ENCODE measurements around the gene PIK3R5. TPM values are rescaled to one million over a fixed set of nuclear protein-coding genes. Genes with fewer than 3 reads are reported as not detected.
A peak's percentile ranks its signal among the peaks of the same experiment; 100 is the strongest.

The PIK3R5 gene
- total and polyA plus RNA-seq, 8 donors: 0.90 to 29.8 (median 5.1) TPM; not detected in 1

- TF ChIP-seq EP300 (IDR thresholded peaks at IDR 0.05) (no peak), CTCF (IDR thresholded peaks at IDR 0.05) (no peak), POLR2A (IDR thresholded peaks at IDR 0.05) (no peak), POLR2AphosphoS5 (IDR thresholded peaks at IDR 0.05) (no peak)
- Histone ChIP-seq H3K9me3 (no peaks in the 10 kb centered on the region), H3K4me3 (no peak overlapping the region), H3K4me1 (no peaks in the 10 kb centered on the region), H3K27ac (no peak overlapping the region), H3K27me3 (peaks cover 0 to 52% (median 0%) of the 10 kb centered on the region in 3 donors), H3K36me3 (no peaks in the 10 kb centered on the region)
- intact Hi-C loops (cut with DNase I; ENCODE audit: low total_unique reads): no loop called here
- no peak for DNase-seq
- WGBS, 5 donors: 90 to 96% (median 92%) methylated on average over 12 of the region's 12 CpGs
Measured at GRCh38 chr17:8838551-8839095, 126.9 kb downstream of the PIK3R5 start.

GRCh38 chr17:8837563-8838075 lies 127.9 kb downstream of the PIK3R5 start:
- no peak overlapping the region for H3K4me3 ChIP-seq
- 29 to 47% (median 36%) methylated on average over 5 to 8 of the region's 8 CpGs for WGBS, 5 donors
- peaks cover 0 to 63% (median 5%) of the 10 kb centered on the region in 3 donors for H3K27me3 ChIP-seq
- intact Hi-C loops (cut with DNase I; ENCODE audit: low total_unique reads): no loop called here
- no peak overlapping the region for H3K27ac ChIP-seq
- peak in 1 of 2 donors; percentile 60 for DNase-seq
- no peaks in the 10 kb centered on the region for H3K9me3 ChIP-seq
- TF ChIP-seq POLR2A (IDR thresholded peaks at IDR 0.05) (no peak), POLR2AphosphoS5 (IDR thresholded peaks at IDR 0.05) (no peak), EP300 (IDR thresholded peaks at IDR 0.05) (no peak), CTCF (IDR thresholded peaks at IDR 0.05) (no peak)
- no peaks in the 10 kb centered on the region for H3K4me1 ChIP-seq
- no peaks in the 10 kb centered on the region for H3K36me3 ChIP-seq

- Histone ChIP-seq H3K27me3 (peaks cover 0 to 66% (median 7%) of the 10 kb centered on the region in 3 donors), H3K27ac (no peak overlapping the region), H3K4me1 (no peaks in the 10 kb centered on the region), H3K4me3 (no peak overlapping the region), H3K9me3 (no peaks in the 10 kb centered on the region), H3K36me3 (no peaks in the 10 kb centered on the region)
- intact Hi-C loops (cut with DNase I; ENCODE audit: low total_unique reads): no loop called here
- WGBS, 5 donors: 63 to 76% (median 74%) methylated on average over 15 of the region's 15 CpGs
- no peak for DNase-seq
- TF ChIP-seq POLR2AphosphoS5 (IDR thresholded peaks at IDR 0.05) (no peak), CTCF (IDR thresholded peaks at IDR 0.05) (no peak)
Measured at GRCh38 chr17:8836821-8837562, 128.5 kb downstream of the PIK3R5 start.

- no peaks in the 10 kb centered on the region for H3K9me3 ChIP-seq
- no peaks in the 10 kb centered on the region for H3K4me1 ChIP-seq
- TF ChIP-seq POLR2A (IDR thresholded peaks at IDR 0.05) (no peak), POLR2AphosphoS5 (IDR thresholded peaks at IDR 0.05) (no peak), EP300 (IDR thresholded peaks at IDR 0.05) (no peak), CTCF (IDR thresholded peaks at IDR 0.05) (no peak)
- H3K4me3 ChIP-seq: no peak overlapping the region
- no peak for DNase-seq
- H3K27me3 ChIP-seq: peaks cover 0 to 66% (median 7%) of the 10 kb centered on the region in 3 donors
- 89 to 91% (median 90%) methylated on average over 5 to 6 of the region's 6 CpGs for WGBS, 5 donors
- intact Hi-C loops (cut with DNase I; ENCODE audit: low total_unique reads): no loop called here
- H3K36me3 ChIP-seq: no peaks in the 10 kb centered on the region
- H3K27ac ChIP-seq: no peak overlapping the region
Measured at GRCh38 chr17:8835631-8836364, 129.7 kb downstream of the PIK3R5 start.

Measured in stomach (tissue), 9 donors.